HCT116 (cell line): ENCODE results near the gene FHIT. TPM values are rescaled to one million over a fixed set of nuclear protein-coding genes. Genes with fewer than 3 reads are reported as not detected.

Source experiments
- ATAC-seq: fragments of 200-7000 bp; cut with Tn5 transposase; 2 replicates; pipeline ENCODE4 v1.9.1; 2020; ENCODE audit warnings: mild to moderate bottlenecking, moderate library complexity
- BruUV-seq: library from RNA; stranded (reverse); fragments of 400-500 nt; replicated peaks from 2 replicates; lab custom pipeline; 2021; lab: Mats Ljungman, UMichigan
- CTCF ChIA-PET: fragments of 300-600 bp; sonication (Branson Sonifier 250); formaldehyde crosslinking; loops from one replicate; lab custom pipeline; 2021; ENCODE audit warnings: antibody characterized with exemption; lab: Charles Lee
- POLR2A ChIA-PET: fragments of 300-600, 350-600 bp; sonication (Branson Sonifier 250); formaldehyde crosslinking; loops from one replicate; lab custom pipeline; 2021; ENCODE audit warnings: antibody characterized with exemption; lab: Charles Lee
- RAD21 ChIA-PET, 2 experiments: fragments of 300-600 bp; sonication (Branson Sonifier 250); formaldehyde crosslinking; loops; one replicate each; lab custom pipeline; 2023; ENCODE audit warnings: low total read pairs in 2 of 2; ENCODE audit not compliant: uncharacterized antibody in 2 of 2, unreplicated experiment in 2 of 2, low non-redundant PET in 1 of 2; lab: Charles Lee
- DNase-seq: peaks from one replicate; pipeline ENCODE4 v3.0.0-alpha.2; 2010; ENCODE audit warnings: low read depth, low spot score
- H2AFZ ChIP-seq: fragments of 200-600 bp; shearing (Covaris generic), sonication (generic); 2 replicates; pipeline ENCODE4 v1.6.1; 2017; ENCODE audit warnings: low read depth, mixed run types, mixed read lengths, antibody characterized with exemption, low read length; ENCODE audit not compliant: poor library complexity, severe bottlenecking
- H3K27ac ChIP-seq: 2 replicates; pipeline ENCODE4 v1.5.1; 2012; ENCODE audit warnings: low read depth, low read length
- H3K27me3 ChIP-seq: fragments of 200-600 bp; sonication (generic); 2 replicates; pipeline ENCODE4 v1.6.1; 2016; ENCODE audit warnings: mixed run types, low read length, mixed read lengths; ENCODE audit not compliant: insufficient read depth
- H3K36me3 ChIP-seq, 2 experiments: fragments of 200-500 bp in 1 of 2; fragments of 200-600 bp in 1 of 2; sonication (Bioruptor generic) in 1 of 2; sonication (generic) in 1 of 2; 2 replicates each; pipeline versions ENCODE4 v1.5.1 to v1.6.1; 2014 to 2016; ENCODE audit warnings: low read length in 2 of 2, inconsistent platforms in 1 of 2, mixed read lengths in 1 of 2, mixed run types in 1 of 2; ENCODE audit not compliant: insufficient read depth in 2 of 2, control insufficient read depth in 1 of 2
- H3K4me1 ChIP-seq, 2 experiments: fragments of 200-600 bp in 1 of 2; sonication (generic) in 1 of 2; 2 replicates each; pipeline versions ENCODE4 v1.5.1 to v1.6.1; 2012 to 2017; ENCODE audit warnings: low read length in 2 of 2, inconsistent platforms in 1 of 2, mild to moderate bottlenecking in 1 of 2, mixed read lengths in 1 of 2, mixed run types in 1 of 2, moderate library complexity in 1 of 2; ENCODE audit not compliant: insufficient read depth in 2 of 2, control insufficient read depth in 1 of 2
- H3K4me2 ChIP-seq: fragments of 200-600 bp; sonication (generic); 2 replicates; pipeline ENCODE4 v1.6.1; 2017; ENCODE audit warnings: mixed run types, low read length, mixed read lengths
- H3K4me3 ChIP-seq, 2 experiments: fragments of 200-600 bp in 1 of 2; sonication (generic) in 1 of 2; replicated peaks in 1 of 2; 2 replicates each; pipeline ENCODE4 v1.5.1; 2011 to 2016; ENCODE audit warnings: low read length in 2 of 2, control low read depth in 1 of 2, low read depth in 1 of 2, mild to moderate bottlenecking in 1 of 2, mixed read lengths in 1 of 2, mixed run types in 1 of 2
- H3K79me2 ChIP-seq: fragments of 200-600 bp; sonication (generic); 2 replicates; pipeline ENCODE4 v1.6.1; 2017; ENCODE audit warnings: mild to moderate bottlenecking, mixed run types, low read length, moderate library complexity, mixed read lengths; ENCODE audit not compliant: insufficient read depth
- H3K9ac ChIP-seq: fragments of 200-600 bp; sonication (generic); 2 replicates; pipeline ENCODE4 v1.6.1; 2016; ENCODE audit warnings: low read length, mixed read lengths
- H3K9me2 ChIP-seq: fragments of 200-600 bp; sonication (generic), shearing (Covaris generic); 2 replicates; pipeline ENCODE4 v1.6.1; 2017; ENCODE audit warnings: mixed run types, mild to moderate bottlenecking, moderate library complexity; ENCODE audit not compliant: insufficient read depth
- H3K9me3 ChIP-seq, 2 experiments: fragments of 200-500 bp in 1 of 2; fragments of 200-600 bp in 1 of 2; sonication (Bioruptor generic) in 1 of 2; sonication (generic) in 1 of 2; 2 replicates each; pipeline ENCODE4 v1.6.1; 2014 to 2017; ENCODE audit warnings: low read length in 2 of 2, mixed read lengths in 2 of 2, inconsistent platforms in 1 of 2, low read depth in 1 of 2, mild to moderate bottlenecking in 1 of 2, mixed run types in 1 of 2, moderate library complexity in 1 of 2; ENCODE audit not compliant: control insufficient read depth in 1 of 2, insufficient read depth in 1 of 2
- H4K20me1 ChIP-seq: fragments of 200-600 bp; sonication (generic), shearing (Covaris generic); 2 replicates; pipeline ENCODE4 v1.6.1; 2017; ENCODE audit warnings: mixed run types, mild to moderate bottlenecking, moderate library complexity; ENCODE audit not compliant: insufficient read depth
- EZH2phosphoT487 ChIP-seq: fragments of 200-600 bp; IDR thresholded peaks from 2 replicates; pipeline ENCODE4 v1.6.1; 2018; ENCODE audit warnings: antibody characterized with exemption, borderline replicate concordance
- SP1 ChIP-seq: IDR thresholded peaks from 2 replicates; pipeline ENCODE4 v1.6.1; 2012; ENCODE audit warnings: low read depth
- TCF7L2 ChIP-seq: IDR thresholded peaks from 2 replicates; pipeline ENCODE4 v1.7.0; 2011; ENCODE audit warnings: borderline replicate concordance, inconsistent platforms; ENCODE audit not compliant: insufficient read depth, insufficient read length; ENCODE audit errors: extremely low read depth
- YY1 ChIP-seq: IDR thresholded peaks from 2 replicates; pipeline ENCODE4 v1.6.1; 2011; ENCODE audit warnings: low read length, low read depth, moderate library complexity, mild to moderate bottlenecking; ENCODE audit not compliant: insufficient replicate concordance; ENCODE audit errors: extremely low read depth
- intact Hi-C: fragments of 100-400 bp; cut with micrococcal nuclease; formaldehyde crosslinking; loops from 2 replicates; pipeline ENCODE4 v1.10.0; 2022
- total RNA-seq: library from RNA; stranded (reverse); gene quantifications from one replicate; pipeline ENCODE4 v1.2.1, GENCODE V29; 2021; ENCODE audit not compliant: unreplicated experiment
- TF ChIP-seq, protein P1 (sequence below), 3 experiments: fragments of 200-600 bp in 1 of 3; sonication (generic) in 1 of 3; IDR thresholded peaks in 2 of 3; conservative IDR thresholded peaks in 1 of 3; 2 replicates each; pipeline ENCODE4 v1.5.1; 2012 to 2017; ENCODE audit warnings: low read depth in 2 of 3, low read length in 2 of 3, antibody characterized with exemption in 1 of 3, borderline replicate concordance in 1 of 3, control low read depth in 1 of 3, mild to moderate bottlenecking in 1 of 3, mixed read lengths in 1 of 3, mixed run types in 1 of 3, moderate library complexity in 1 of 3; ENCODE audit not compliant: insufficient read depth in 1 of 3
- TF ChIP-seq, protein P2 (sequence below): IDR thresholded peaks from 2 replicates; pipeline ENCODE4 v1.6.1; 2011; ENCODE audit warnings: mild to moderate bottlenecking, low read length, moderate library complexity; ENCODE audit not compliant: insufficient replicate concordance; ENCODE audit errors: extremely low read depth

The FHIT gene
- total RNA-seq, 1 experiment from 2014 or later = 20.1 TPM

DNA sequence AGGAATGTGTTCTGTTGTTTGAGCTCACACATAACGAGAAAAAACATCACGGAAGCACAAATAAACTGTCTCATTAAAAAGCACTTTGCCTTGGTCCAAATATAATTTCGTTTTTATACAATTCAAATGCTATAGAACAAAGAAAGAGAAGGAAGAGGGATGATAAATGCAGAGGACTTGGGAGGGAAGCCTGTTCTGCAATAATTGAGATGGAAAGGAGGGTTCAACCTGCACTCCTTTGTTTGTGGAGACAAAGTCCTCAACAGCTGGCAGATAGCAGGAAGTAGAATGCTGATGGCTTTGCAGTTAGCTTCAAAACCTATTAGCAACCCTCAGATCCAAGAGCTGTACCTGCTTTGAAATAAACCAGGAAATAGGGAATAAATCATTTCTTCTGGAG lies 1010.8 kb downstream of the FHIT start (continued):
- TF ChIP-seq, protein P1, sequence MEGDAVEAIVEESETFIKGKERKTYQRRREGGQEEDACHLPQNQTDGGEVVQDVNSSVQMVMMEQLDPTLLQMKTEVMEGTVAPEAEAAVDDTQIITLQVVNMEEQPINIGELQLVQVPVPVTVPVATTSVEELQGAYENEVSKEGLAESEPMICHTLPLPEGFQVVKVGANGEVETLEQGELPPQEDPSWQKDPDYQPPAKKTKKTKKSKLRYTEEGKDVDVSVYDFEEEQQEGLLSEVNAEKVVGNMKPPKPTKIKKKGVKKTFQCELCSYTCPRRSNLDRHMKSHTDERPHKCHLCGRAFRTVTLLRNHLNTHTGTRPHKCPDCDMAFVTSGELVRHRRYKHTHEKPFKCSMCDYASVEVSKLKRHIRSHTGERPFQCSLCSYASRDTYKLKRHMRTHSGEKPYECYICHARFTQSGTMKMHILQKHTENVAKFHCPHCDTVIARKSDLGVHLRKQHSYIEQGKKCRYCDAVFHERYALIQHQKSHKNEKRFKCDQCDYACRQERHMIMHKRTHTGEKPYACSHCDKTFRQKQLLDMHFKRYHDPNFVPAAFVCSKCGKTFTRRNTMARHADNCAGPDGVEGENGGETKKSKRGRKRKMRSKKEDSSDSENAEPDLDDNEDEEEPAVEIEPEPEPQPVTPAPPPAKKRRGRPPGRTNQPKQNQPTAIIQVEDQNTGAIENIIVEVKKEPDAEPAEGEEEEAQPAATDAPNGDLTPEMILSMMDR (IDR thresholded peaks at IDR 0.05 in 2 of 3, conservative IDR thresholded peaks at IDR 0.05 in 1 of 3; ENCODE audit: borderline replicate concordance in 1 of 3, insufficient read depth in 1 of 3, low read depth in 2 of 3, low read length in 2 of 3) = no peak
- no peak for TF ChIP-seq TCF7L2
- TF ChIP-seq EZH2phosphoT487 = no peak
- no peak for TF ChIP-seq SP1
- TF ChIP-seq, all 23 proteins: peak for 0

DNA sequence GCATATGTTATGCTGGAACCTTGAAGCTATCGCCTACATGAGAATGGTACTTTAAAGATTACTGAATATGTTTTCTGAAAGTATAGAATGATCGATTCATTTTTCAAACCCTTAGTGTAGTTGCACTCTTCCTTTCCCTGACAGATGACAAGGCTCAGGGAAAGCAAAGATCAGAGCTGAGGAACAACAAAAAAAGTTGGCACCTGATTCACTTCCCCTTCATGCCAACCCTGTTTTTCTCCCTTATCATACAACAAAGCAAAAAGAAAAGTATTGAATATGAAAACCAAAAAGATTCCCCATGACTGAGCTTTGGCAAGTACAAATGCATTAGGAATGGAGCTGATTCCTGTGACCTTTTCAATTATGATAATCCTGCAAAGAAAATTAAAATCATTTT lies 1012.7 kb downstream of the FHIT start:
- DNase-seq (no peak), ATAC-seq (no peak)
- no peak overlapping the region for H3K9ac ChIP-seq
- POLR2A ChIA-PET = no interaction called here
- no peak overlapping the region for H3K4me2 ChIP-seq
- H3K27me3 ChIP-seq = no peaks in the 10 kb centered on the region
- H3K36me3 ChIP-seq = no peaks in the 10 kb centered on the region
- no peak overlapping the region for H3K4me3 ChIP-seq
- H3K9me2 ChIP-seq = no peaks in the 10 kb centered on the region
- no peak overlapping the region for H2AFZ ChIP-seq
- CTCF ChIA-PET = no interaction called here
- no TSS peak for BruUV-seq
- intact Hi-C loops = no loop called here
- no peaks in the 10 kb centered on the region for H3K79me2 ChIP-seq
- H4K20me1 ChIP-seq = no peaks in the 10 kb centered on the region
- RAD21 ChIA-PET = no interaction called here
- no peak overlapping the region for H3K27ac ChIP-seq
- TF ChIP-seq, protein P1 (IDR thresholded peaks at IDR 0.05 in 2 of 3, conservative IDR thresholded peaks at IDR 0.05 in 1 of 3; ENCODE audit: borderline replicate concordance in 1 of 3, insufficient read depth in 1 of 3, low read depth in 2 of 3, low read length in 2 of 3) = no peak
- TF ChIP-seq, protein P2, sequence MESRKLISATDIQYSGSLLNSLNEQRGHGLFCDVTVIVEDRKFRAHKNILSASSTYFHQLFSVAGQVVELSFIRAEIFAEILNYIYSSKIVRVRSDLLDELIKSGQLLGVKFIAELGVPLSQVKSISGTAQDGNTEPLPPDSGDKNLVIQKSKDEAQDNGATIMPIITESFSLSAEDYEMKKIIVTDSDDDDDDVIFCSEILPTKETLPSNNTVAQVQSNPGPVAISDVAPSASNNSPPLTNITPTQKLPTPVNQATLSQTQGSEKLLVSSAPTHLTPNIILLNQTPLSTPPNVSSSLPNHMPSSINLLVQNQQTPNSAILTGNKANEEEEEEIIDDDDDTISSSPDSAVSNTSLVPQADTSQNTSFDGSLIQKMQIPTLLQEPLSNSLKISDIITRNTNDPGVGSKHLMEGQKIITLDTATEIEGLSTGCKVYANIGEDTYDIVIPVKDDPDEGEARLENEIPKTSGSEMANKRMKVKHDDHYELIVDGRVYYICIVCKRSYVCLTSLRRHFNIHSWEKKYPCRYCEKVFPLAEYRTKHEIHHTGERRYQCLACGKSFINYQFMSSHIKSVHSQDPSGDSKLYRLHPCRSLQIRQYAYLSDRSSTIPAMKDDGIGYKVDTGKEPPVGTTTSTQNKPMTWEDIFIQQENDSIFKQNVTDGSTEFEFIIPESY = no peak
- TF ChIP-seq YY1 = no peak
- H3K9me3 ChIP-seq = no peaks in the 10 kb centered on the region
- H3K4me1 ChIP-seq = no peaks in the 10 kb centered on the region
